ENCODE measurements around the gene PER2.

Gene PER2

GRCh38 chr2:238225911-238226697 is 62.3 kb downstream of the PER2 start:
- no peak for DNase-seq (ENCODE audit: low spot score)

DNA sequence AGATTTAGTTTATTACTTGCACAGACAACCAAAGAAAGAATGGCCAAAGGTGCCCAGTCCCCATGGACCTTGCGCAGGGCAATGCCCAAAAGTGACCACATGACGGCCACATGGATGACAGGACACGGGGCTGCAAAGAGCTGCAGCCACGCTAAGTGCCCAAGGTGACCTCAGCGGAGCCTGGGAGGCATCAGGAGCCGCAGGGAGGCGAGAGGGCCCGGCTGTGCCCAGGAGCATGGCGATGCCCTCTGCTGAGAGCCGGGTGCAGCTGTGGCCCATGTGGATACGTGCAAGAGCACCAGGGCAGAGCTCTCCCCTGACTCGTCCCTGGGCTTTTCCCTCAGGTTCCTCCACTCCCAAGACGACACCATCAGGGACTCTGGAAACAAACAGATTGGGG is 63.3 kb downstream of the PER2 start:
- no peak for DNase-seq (ENCODE audit: low spot score)

GRCh38 chr2:238224356-238225035 is 63.9 kb downstream of the PER2 start:
- no peak for DNase-seq (ENCODE audit: low spot score)

DNA sequence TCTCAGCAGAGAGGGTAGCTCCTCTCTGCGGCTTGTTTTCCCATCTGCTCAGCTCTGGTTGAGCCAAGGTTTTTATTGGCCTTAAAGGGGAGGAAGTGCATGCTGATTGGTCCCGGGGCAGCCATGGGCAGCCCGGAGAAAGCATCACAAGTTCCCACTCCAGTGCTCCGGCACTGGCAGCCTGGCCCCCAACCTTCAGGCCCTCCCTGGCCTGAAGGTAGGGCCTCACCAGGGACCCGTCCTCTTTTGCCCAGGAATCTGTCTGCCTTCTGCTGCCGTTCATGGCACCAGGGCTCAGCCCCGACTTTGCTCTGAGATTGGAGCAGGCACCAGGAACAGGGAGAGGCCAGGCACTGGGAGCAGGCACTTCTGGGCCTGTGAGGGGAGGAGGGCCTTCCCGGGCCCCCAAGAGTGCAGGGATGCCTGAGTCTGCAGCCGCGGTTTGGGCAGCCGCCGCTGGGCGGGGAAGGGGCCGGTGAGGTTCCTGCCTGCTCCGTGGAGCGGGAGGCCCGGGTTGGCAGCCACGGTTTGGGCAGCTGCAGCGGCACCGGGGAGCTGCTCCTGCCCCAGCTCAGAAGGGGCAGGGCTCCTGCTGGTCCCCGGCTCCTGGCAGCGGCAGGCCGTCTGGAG is 67.4 kb downstream of the PER2 start:
- DNase-seq (ENCODE audit: low spot score): no peak

- DNase-seq (ENCODE audit: low spot score): no peak
These were observed 68.0 kb downstream of the PER2 start for GRCh38 chr2:238220274-238220891.

DNA sequence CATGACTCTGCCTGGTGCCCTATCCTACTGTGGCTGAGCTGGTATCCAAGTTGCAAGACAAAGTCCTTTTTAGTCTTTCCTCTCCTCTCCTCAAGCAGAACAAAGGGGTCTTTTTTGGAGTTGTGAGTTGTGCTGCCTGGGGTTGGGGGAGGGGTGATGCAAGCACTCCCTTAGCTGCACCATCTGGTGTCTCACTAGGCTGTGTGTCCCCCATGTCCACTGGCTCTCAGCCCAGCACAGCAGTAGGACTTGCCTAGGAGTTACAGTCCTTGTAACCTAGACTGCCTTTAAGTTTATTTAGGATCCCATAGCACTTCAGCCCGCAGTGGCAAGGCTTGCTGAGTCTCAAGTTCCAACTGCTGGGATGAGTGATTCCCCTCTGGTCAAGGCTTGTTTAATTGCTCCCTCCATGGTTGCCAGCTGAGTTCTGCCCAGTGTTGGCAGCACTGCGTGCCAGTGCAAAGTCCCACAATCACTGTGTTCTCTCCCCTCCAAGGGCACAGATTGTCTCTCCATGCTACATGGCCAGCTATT is 71.7 kb downstream of the PER2 start:
- DNase-seq (ENCODE audit: low spot score): no peak

GRCh38 chr2:238207006-238207405 is 81.4 kb downstream of the PER2 start:
- DNase-seq (ENCODE audit: low spot score): no peak

DNA sequence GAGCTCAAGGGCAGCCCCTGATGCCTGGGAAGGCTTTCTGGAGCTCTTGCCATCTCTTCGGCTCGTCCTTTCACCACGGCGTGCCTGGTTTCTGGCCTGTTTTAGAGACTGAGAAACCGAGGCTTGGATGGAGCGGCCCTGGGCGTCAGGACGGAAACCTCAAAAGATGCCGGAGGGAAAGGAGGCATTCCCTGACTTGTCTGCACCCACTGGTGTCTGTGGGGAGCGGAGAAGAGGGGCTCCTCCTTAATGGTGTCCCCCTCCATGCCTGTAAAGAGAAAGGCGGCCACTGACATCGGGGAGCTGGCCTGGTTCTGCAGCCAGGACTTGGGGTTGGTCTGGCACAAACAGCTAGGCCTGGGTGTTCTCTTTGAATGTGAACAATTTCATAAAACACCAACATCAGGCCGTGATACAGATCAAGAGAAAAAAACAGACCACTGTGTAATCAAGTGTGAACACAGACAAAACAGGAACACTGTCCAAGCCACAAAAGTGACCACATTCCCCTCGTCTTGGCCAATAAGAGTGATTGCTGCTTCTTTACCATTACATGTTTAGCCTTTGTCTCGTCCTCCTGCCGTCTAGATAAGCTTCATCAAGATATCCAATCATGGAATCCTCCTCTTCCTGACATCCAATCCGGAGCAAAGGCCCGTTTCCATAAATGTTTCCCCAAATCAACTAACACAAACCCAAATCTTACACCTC is 84.3 kb downstream of the PER2 start:
- no peak for DNase-seq (ENCODE audit: low spot score)

DNA sequence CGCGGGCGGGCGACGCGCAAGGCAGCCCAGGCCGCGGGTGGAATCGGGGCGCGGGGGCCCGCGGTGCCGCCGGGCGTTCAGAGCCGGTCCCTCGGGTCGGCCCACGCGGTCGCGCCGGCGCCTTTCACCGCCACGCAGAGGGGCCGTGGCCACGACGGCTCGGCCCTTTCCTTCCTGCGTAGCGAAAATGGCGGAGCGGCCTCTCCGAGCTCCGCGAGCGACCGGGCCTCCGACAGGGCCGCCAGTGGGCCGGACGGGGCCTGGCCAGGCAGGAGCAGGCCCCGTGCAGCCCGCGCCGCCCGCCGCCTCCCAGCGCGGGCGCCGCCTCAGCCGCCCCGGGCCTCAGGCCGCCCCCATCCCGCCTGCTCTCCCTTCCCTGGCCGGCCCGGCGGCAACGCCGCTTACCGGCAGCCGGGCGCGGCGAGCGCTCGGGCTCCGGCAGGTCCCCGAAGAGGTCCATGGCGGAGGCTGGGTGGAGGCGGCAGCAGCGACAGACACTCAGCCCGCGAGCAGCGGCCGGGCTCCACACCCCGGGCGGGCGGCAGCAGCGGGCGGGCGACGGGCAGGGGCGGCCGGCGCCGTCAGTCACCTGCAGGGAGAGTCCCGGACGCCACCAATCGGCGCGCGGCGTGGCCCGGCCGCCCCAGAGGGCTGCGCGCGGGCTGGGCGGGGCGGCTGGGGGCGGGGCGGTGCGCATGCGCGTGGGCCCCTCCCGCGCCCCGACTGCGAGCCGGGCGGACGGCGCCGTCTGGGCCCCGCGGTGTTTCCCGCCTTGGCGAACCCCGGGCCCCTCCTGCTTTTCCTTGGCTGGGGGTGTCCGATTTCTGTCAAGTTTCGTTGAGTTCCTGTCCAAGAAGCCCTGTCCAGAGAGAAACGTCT is 85.1 kb downstream of the PER2 start, which contains the start of gene ILKAP:
TSS of gene ILKAP (minus strand) at position 602 of the 879 bp plus-strand sequence. CDS start at position 460, 142 bp downstream.
- DNase-seq (ENCODE audit: low spot score): peak; percentile 92

- DNase-seq (ENCODE audit: low spot score): no peak
These were observed 85.9 kb downstream of the PER2 start for GRCh38 chr2:238202326-238203093.

All from hematopoietic multipotent progenitor cell treated with erythropoietin and hydrocortisone succinate and interleukin-3 and kit ligand, for 15 days (in vitro differentiated cells).